Fibroblast of the aortic adventitia (primary cell): ENCODE results near the gene SLC35F1. TPM values are rescaled to one million over a fixed set of nuclear protein-coding genes. Genes with fewer than 3 reads are reported as not detected.

Source experiments
- DNase-seq: peaks from one replicate; pipeline ENCODE4 v3.0.0-alpha.2; 2010; ENCODE audit warnings: low read depth
- H3K4me3 ChIP-seq: 2 replicates; pipeline ENCODE4 v1.5.1; 2011; ENCODE audit warnings: low read depth, mild to moderate bottlenecking, control low read depth, low read length, moderate library complexity
- total RNA-seq: library from RNA; depleted of rRNA; stranded (reverse); fragments of >200 nt; gene quantifications from 2 replicates; pipeline ENCODE4 v1.2.3, GENCODE V29; 2012; ENCODE audit warnings: low replicate concordance
- TF ChIP-seq, protein P1 (sequence below): IDR thresholded peaks from 2 replicates; pipeline ENCODE4 v1.5.1; 2011; ENCODE audit warnings: mild to moderate bottlenecking, low read length, control low read depth, inconsistent platforms; ENCODE audit not compliant: insufficient read depth

The SLC35F1 gene
- total RNA-seq, 1 donor: not detected

DNA sequence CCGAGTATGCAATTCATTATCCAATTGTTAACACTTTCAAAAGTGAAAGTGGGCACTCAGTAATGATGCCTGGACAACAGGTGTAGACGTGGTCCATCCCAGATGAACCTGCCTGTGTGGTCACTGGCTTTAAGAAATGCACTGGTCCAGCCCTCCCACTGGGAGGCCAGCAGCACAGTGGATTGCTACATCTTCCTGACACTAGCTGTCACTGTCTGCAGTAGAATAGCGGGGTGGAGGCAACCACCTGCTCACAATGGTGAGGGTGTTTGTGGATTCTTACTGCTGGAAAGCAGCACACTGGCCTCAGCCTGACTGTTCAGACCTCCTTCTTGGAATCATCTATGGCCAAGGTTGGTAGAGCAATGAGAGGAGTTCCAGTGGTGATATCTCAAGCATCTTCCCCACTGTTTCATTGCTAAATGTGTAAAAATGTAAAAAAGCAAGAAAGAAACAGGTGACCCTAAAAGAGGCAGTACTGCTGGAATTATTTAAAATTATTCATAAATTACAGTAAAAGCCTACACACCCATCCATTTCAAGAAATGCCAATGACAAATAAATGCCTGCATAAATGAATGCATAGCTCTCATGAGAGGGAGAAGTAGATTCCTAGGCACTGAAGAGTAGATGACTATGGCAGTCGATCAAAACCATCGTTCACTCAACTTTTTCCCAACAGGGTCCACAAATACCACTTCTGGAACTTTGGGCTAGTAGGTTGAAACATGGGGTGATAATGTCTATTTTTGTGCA, 413.0 kb downstream of the SLC35F1 start:
- TF ChIP-seq, protein P1, sequence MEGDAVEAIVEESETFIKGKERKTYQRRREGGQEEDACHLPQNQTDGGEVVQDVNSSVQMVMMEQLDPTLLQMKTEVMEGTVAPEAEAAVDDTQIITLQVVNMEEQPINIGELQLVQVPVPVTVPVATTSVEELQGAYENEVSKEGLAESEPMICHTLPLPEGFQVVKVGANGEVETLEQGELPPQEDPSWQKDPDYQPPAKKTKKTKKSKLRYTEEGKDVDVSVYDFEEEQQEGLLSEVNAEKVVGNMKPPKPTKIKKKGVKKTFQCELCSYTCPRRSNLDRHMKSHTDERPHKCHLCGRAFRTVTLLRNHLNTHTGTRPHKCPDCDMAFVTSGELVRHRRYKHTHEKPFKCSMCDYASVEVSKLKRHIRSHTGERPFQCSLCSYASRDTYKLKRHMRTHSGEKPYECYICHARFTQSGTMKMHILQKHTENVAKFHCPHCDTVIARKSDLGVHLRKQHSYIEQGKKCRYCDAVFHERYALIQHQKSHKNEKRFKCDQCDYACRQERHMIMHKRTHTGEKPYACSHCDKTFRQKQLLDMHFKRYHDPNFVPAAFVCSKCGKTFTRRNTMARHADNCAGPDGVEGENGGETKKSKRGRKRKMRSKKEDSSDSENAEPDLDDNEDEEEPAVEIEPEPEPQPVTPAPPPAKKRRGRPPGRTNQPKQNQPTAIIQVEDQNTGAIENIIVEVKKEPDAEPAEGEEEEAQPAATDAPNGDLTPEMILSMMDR: no peak
- no peak overlapping the region for H3K4me3 ChIP-seq
- no peak for DNase-seq

DNA sequence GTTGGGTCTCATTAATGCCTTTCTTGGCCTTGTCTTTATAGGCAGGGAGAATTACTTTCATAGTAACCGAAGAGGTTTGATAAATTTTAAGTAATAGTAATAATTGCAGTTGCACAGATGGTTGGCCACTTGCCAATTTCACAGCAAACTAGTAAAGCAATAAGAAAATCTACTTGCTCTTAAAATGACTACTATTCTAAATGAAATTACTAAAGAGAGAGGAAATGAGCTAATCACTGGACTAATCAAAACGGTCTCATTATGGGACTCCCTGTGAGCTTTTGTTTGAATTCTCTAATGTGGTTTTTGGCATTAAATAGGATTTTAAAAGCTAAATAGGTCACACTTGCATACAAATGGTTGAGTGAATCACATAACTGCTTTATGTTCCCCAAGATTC, 413.6 kb downstream of the SLC35F1 start:
- no peak overlapping the region for H3K4me3 ChIP-seq
- TF ChIP-seq, protein P1: no peak
- peak; percentile 6 for DNase-seq

DNA sequence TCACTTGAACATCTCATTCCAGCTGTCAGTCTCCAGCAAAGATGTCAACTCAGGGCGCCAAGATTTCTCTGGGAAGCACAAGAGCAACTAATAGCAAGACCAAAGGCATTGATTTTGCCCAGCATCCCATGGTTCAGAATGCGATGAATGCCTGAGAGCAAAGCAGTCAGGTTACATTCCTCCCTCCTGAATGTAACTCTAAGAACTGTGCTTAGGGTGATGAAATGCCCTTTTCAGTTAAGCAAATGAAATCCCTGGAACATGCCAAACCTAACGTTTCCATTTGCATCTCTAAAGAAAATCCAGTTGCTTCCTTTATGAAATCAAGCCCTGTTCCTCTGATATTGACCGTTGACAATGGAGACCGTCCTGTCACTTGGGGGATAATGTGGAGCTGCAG, 417.1 kb downstream of the SLC35F1 start:
- TF ChIP-seq, protein P1: no peak
- no peak for DNase-seq

DNA sequence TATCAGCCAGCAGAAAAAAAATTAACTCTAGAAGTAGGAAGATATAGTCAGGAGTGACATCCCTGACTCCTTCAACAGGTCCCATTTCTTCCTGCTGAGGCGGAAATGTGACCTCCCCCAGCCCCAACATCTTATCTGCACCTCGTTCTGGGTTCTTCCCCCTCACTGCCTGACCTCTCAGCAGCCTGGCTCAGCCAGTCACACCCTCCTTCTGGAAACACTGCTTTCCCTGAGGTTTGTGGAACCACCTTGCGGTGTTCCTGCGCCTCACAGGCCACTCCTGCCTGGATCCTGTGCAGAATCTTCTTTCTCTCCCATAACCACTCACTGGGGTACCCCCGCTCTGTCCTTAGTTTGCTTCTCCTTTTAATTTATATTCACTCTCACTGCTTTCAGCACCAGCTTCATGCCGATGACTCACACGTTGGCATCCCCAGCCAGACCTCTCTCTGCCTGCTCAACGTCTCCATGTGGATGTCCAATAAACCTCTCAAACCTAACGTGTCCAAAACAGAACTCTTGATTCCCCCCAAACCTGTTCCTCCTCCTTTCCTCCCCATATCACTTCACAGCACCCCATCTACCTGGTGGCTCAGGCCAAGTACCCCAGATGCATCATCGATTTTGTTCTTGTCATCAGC, 418.3 kb downstream of the SLC35F1 start:
- TF ChIP-seq, protein P1: no peak
- DNase-seq: no peak

More for the DNA sequence above, 417.1 kb downstream of the SLC35F1 start:
- H3K4me3 ChIP-seq: no peak overlapping the region

GRCh38 chr6:118326712-118327111, 419.6 kb downstream of the SLC35F1 start:
- DNase-seq: no peak
- TF ChIP-seq, protein P1: no peak
- no peak overlapping the region for H3K4me3 ChIP-seq

More for the DNA sequence above, 418.3 kb downstream of the SLC35F1 start:
- no peak overlapping the region for H3K4me3 ChIP-seq

DNA sequence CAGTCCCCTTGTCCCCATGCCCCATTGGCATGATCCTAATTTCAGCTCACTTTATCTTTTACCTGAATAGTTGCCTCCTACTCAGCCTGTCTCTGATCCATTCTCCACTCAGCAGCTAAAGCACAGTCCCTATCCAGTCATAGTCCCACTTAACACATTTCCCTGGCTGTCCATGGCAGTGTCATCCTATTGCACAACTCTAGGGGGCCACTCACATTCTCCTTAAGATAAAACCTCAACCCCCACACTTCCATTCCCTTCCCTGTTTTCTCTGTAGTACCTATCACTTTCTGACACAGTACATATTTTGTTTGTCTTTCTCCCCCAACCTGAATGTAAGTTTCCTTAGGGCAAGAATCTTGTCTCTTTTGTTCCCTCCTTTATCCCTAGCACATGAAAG, 420.2 kb downstream of the SLC35F1 start:
- DNase-seq: no peak
- TF ChIP-seq, protein P1: no peak
- H3K4me3 ChIP-seq: no peak overlapping the region

- no peak for DNase-seq
- H3K4me3 ChIP-seq: no peak overlapping the region
- TF ChIP-seq, protein P1: no peak
These were observed 426.7 kb downstream of the SLC35F1 start for GRCh38 chr6:118333772-118334171.
